Bronchial epithelial cell (primary cell): ENCODE measurements around the gene CEACAM16. TPM values are rescaled to one million over a fixed set of nuclear protein-coding genes. Genes with fewer than 3 reads are reported as not detected.

Experiments used
- DNase-seq: peaks from one replicate; pipeline ENCODE4 v3.0.0-alpha.2; 2010; ENCODE audit warnings: low read depth
- FAIRE-seq: peaks from 2 replicates; lab custom pipeline; 2011; peaks lifted over from hg19 to GRCh38; lab: Jason Lieb, UNC
- H3K27me3 ChIP-seq: 2 replicates; pipeline ENCODE4 v1.5.1; 2011; ENCODE audit warnings: low read length; ENCODE audit not compliant: control insufficient read depth, insufficient read depth
- H3K36me3 ChIP-seq: 2 replicates; pipeline ENCODE4 v1.5.1; 2011; ENCODE audit warnings: low read length; ENCODE audit not compliant: control insufficient read depth, insufficient read depth
- H3K4me3 ChIP-seq: 2 replicates; pipeline ENCODE4 v1.5.1; 2011; ENCODE audit warnings: mild to moderate bottlenecking, low read depth, low read length, control low read depth
- CTCF ChIP-seq: IDR thresholded peaks from 2 replicates; pipeline ENCODE4 v1.5.1; 2011; ENCODE audit warnings: mild to moderate bottlenecking, moderate library complexity, low read length, control low read depth, inconsistent platforms; ENCODE audit not compliant: insufficient read depth, severe bottlenecking
- total RNA-seq: library from RNA; depleted of rRNA; stranded (reverse); fragments of >200 nt; gene quantifications from 2 replicates; pipeline ENCODE4 v1.2.1, GENCODE V29; 2014

The CEACAM16 gene
- total RNA-seq, 1 donor from 2014 or later = not detected

GRCh38 chr19:44756089-44756562, 57.2 kb downstream of the CEACAM16 start:
- Histone ChIP-seq H3K36me3 (peaks cover 38% of the 10 kb centered on the region), H3K4me3 (no peak overlapping the region), H3K27me3 (no peaks in the 10 kb centered on the region)
- no peak for FAIRE-seq
- no peak for DNase-seq
- TF ChIP-seq CTCF = no peak

- DNase-seq (no peak), FAIRE-seq (no peak)
- Histone ChIP-seq H3K27me3 (no peaks in the 10 kb centered on the region), H3K36me3 (peaks cover 33% of the 10 kb centered on the region), H3K4me3 (no peak overlapping the region)
- no peak for TF ChIP-seq CTCF
Observed at GRCh38 chr19:44757057-44757734, 58.2 kb downstream of the CEACAM16 start.

GRCh38 chr19:44757735-44758505, 59.0 kb downstream of the CEACAM16 start:
- DNase-seq (no peak), FAIRE-seq (no peak)
- no peak overlapping the region for H3K4me3 ChIP-seq
- H3K36me3 ChIP-seq = peaks cover 32% of the 10 kb centered on the region
- TF ChIP-seq CTCF = no peak
- H3K27me3 ChIP-seq = no peaks in the 10 kb centered on the region

- no peak for TF ChIP-seq CTCF
- Histone ChIP-seq H3K4me3 (no peak overlapping the region), H3K27me3 (no peaks in the 10 kb centered on the region), H3K36me3 (peaks cover 32% of the 10 kb centered on the region)
- no peak for DNase-seq
- no peak for FAIRE-seq
Observed at GRCh38 chr19:44758596-44758995, 59.6 kb downstream of the CEACAM16 start.

GRCh38 chr19:44759083-44759804, 60.3 kb downstream of the CEACAM16 start:
- Histone ChIP-seq H3K36me3 (peaks cover 30% of the 10 kb centered on the region), H3K27me3 (no peaks in the 10 kb centered on the region), H3K4me3 (no peak overlapping the region)
- FAIRE-seq = no peak
- DNase-seq = no peak
- TF ChIP-seq CTCF = no peak

Other genes starting within 250 kb of the CEACAM16 start
- 3.3 and 11.1 TPM in 2 replicates for gene ZNF180, start 198.6 kb upstream of the CEACAM16 start, total RNA-seq
- not detected in 2 replicates for gene CEACAM20, start 169.5 kb upstream of the CEACAM16 start, total RNA-seq
- gene IGSF23, start 85.6 kb upstream of the CEACAM16 start, total RNA-seq = not detected in 2 replicates
- gene PVR, start 55.2 kb upstream of the CEACAM16 start, total RNA-seq = 84.6 and 102 TPM in 2 replicates
- 0.53 and 2.7 TPM in 2 replicates for gene CEACAM19, start 27.7 kb upstream of the CEACAM16 start, total RNA-seq
- 2.1 and 4.7 TPM in 2 replicates for gene BCL3, start 49.6 kb downstream of the CEACAM16 start, total RNA-seq
- 65.0 and 73.7 TPM in 2 replicates for gene CBLC, start 78.7 kb downstream of the CEACAM16 start, total RNA-seq
- gene BCAM, start 110.0 kb downstream of the CEACAM16 start, total RNA-seq = 16.6 and 35.8 TPM in 2 replicates
- gene NECTIN2, start 147.1 kb downstream of the CEACAM16 start, total RNA-seq = 30.3 and 66.6 TPM in 2 replicates
- 47.6 and 82.9 TPM in 2 replicates for gene TOMM40, start 192.1 kb downstream of the CEACAM16 start, total RNA-seq
- 14.0 and 19.2 TPM in 2 replicates for gene APOE, start 206.6 kb downstream of the CEACAM16 start, total RNA-seq
- gene APOC1, start 215.5 kb downstream of the CEACAM16 start, total RNA-seq = 0.26 and 0.79 TPM in 2 replicates
- not detected in 2 replicates for gene APOC4, start 243.1 kb downstream of the CEACAM16 start, total RNA-seq
- not detected in 2 replicates for gene APOC2, start 246.9 kb downstream of the CEACAM16 start, total RNA-seq